SK-N-SH (cell line): ENCODE results near the gene CCDC195. TPM values are rescaled to one million over a fixed set of nuclear protein-coding genes. Genes with fewer than 3 reads are reported as not detected.

Experiments used
- CTCF ChIA-PET: fragments of 300-600, 350-600 bp; formaldehyde crosslinking; extraction: SDS; loops from one replicate; lab custom pipeline; 2021; lab: Yijun Ruan, JAX
- POLR2A ChIA-PET: fragments of 350-600 bp; sonication (Branson Sonifier 250); formaldehyde crosslinking; extraction: SDS; loops from one replicate; lab custom pipeline; 2020; ENCODE audit warnings: antibody characterized with exemption, inconsistent platforms; lab: Yijun Ruan, JAX
- DNase-seq: peaks from one replicate; pipeline ENCODE4 v3.0.0; 2012
- H2AFZ ChIP-seq: fragments of 200-600 bp; sonication (generic); 2 replicates; pipeline ENCODE4 v1.8.1; 2016; ENCODE audit warnings: antibody characterized with exemption, mild to moderate bottlenecking, low read depth
- H3F3A ChIP-seq: fragments of 200-600 bp; sonication (generic); replicated peaks from 2 replicates; pipeline ENCODE3; 2016; ENCODE audit warnings: antibody characterized with exemption, mild to moderate bottlenecking; ENCODE audit not compliant: insufficient read depth
- H3K27ac ChIP-seq, 2 experiments: fragments of 200-500 bp in 1 of 2; fragments of 200-600 bp in 1 of 2; sonication (Bioruptor generic) in 1 of 2; sonication (generic), shearing (Covaris generic) in 1 of 2; 2 replicates each; pipeline versions ENCODE4 v1.5.1 to v1.6.1; 2014 to 2016; ENCODE audit warnings: low read depth in 2 of 2, inconsistent platforms in 1 of 2, low read length in 1 of 2, mild to moderate bottlenecking in 1 of 2, mixed read lengths in 1 of 2
- H3K27me3 ChIP-seq: fragments of 200-600 bp; sonication (generic), shearing (Covaris generic); 2 replicates; pipeline ENCODE4 v1.6.1; 2016; ENCODE audit warnings: mixed run types; ENCODE audit not compliant: insufficient read depth
- H3K36me3 ChIP-seq, 2 experiments: fragments of 200-500 bp in 1 of 2; fragments of 200-600 bp in 1 of 2; sonication (Bioruptor generic) in 1 of 2; sonication (generic) in 1 of 2; replicated peaks in 1 of 2; 2 replicates each; pipeline versions ENCODE3 to v1.5.1; 2014 to 2016; ENCODE audit warnings: low read length in 1 of 2, mild to moderate bottlenecking in 1 of 2; ENCODE audit not compliant: insufficient read depth in 2 of 2, control insufficient read depth in 1 of 2
- H3K4me1 ChIP-seq, 2 experiments: fragments of 200-500 bp in 1 of 2; fragments of 200-600 bp in 1 of 2; sonication (Bioruptor generic) in 1 of 2; sonication (generic), shearing (Covaris generic) in 1 of 2; 2 replicates each; pipeline versions ENCODE4 v1.5.1 to v1.6.1; 2014 to 2016; ENCODE audit warnings: low read depth in 1 of 2, low read length in 1 of 2, mixed run types in 1 of 2; ENCODE audit not compliant: insufficient read depth in 2 of 2, control insufficient read depth in 1 of 2
- H3K4me2 ChIP-seq: fragments of 200-600 bp; sonication (generic), shearing (Covaris generic); 2 replicates; pipeline ENCODE4 v1.6.1; 2017; ENCODE audit warnings: mixed run types
- H3K4me3 ChIP-seq, 2 experiments: fragments of 200-500 bp in 1 of 2; fragments of 200-600 bp in 1 of 2; sonication (Bioruptor generic) in 1 of 2; sonication (generic), shearing (Covaris generic) in 1 of 2; 2 replicates each; pipeline versions ENCODE4 v1.5.1 to v1.8.1; 2014 to 2016; ENCODE audit warnings: low read depth in 2 of 2, inconsistent platforms in 1 of 2, low read length in 1 of 2, mild to moderate bottlenecking in 1 of 2, mixed read lengths in 1 of 2, moderate library complexity in 1 of 2
- H3K79me2 ChIP-seq: fragments of 200-600 bp; sonication (generic); 2 replicates; pipeline ENCODE4 v1.8.1; 2017; ENCODE audit warnings: mild to moderate bottlenecking; ENCODE audit not compliant: insufficient read depth
- H3K9ac ChIP-seq: fragments of 200-600 bp; sonication (generic); 2 replicates; pipeline ENCODE4 v1.6.1; 2017; ENCODE audit warnings: mixed run types
- H3K9me2 ChIP-seq: fragments of 200-600 bp; sonication (generic); 2 replicates; pipeline ENCODE4 v1.6.1; 2017; ENCODE audit warnings: mixed run types
- H3K9me3 ChIP-seq: fragments of 200-600 bp; sonication (generic); 2 replicates; pipeline ENCODE4 v1.6.1; 2017; ENCODE audit warnings: mixed run types, mild to moderate bottlenecking, moderate library complexity
- H4K20me1 ChIP-seq: fragments of 200-600 bp; sonication (generic); 2 replicates; pipeline ENCODE4 v1.6.1; 2017; ENCODE audit warnings: mild to moderate bottlenecking, mixed run types; ENCODE audit not compliant: insufficient read depth
- EZH2phosphoT487 ChIP-seq: fragments of 200-600 bp; sonication (generic); IDR thresholded peaks from 2 replicates; pipeline ENCODE4 v1.6.1; 2017; ENCODE audit warnings: low read depth, mixed run types, mild to moderate bottlenecking, antibody characterized with exemption, moderate library complexity, borderline replicate concordance
- FOXJ3 ChIP-seq: sonication (generic); formaldehyde crosslinking; IDR thresholded peaks from 2 replicates; pipeline ENCODE4 v1.5.1; 2020; ENCODE audit warnings: mild to moderate bottlenecking, missing genetic modification reagents
- FOXM1 ChIP-seq: IDR thresholded peaks from 2 replicates; pipeline ENCODE4 v1.4.0; 2012; ENCODE audit warnings: low read depth, mild to moderate bottlenecking
- JUND ChIP-seq: IDR thresholded peaks from 2 replicates; pipeline ENCODE4 v1.4.0; 2012
- MEF2A ChIP-seq: IDR thresholded peaks from 2 replicates; pipeline ENCODE4 v1.4.0; 2012; ENCODE audit warnings: low read depth, borderline replicate concordance
- NRF1 ChIP-seq: IDR thresholded peaks from 2 replicates; pipeline ENCODE4 v1.6.1; 2012; ENCODE audit warnings: low read depth, mild to moderate bottlenecking, low read length
- POLR2AphosphoS5 ChIP-seq: IDR thresholded peaks from 2 replicates; pipeline ENCODE4 v1.6.1; 2012; ENCODE audit warnings: low read depth, low read length
- RAD21 ChIP-seq: IDR thresholded peaks from 2 replicates; pipeline ENCODE4 v1.6.1; 2012; ENCODE audit warnings: mild to moderate bottlenecking, low read length
- RCOR1 ChIP-seq: fragments of 150-350 bp; IDR thresholded peaks from 2 replicates; pipeline ENCODE4 v1.6.1; 2017; ENCODE audit warnings: antibody characterized with exemption, low read length
- RFX5 ChIP-seq: IDR thresholded peaks from 2 replicates; pipeline ENCODE4 v1.6.1; 2012; ENCODE audit warnings: mild to moderate bottlenecking, improper control_type of control experiment, low read length
- SIN3A ChIP-seq: IDR thresholded peaks from 2 replicates; pipeline ENCODE4 v1.6.1; 2012; ENCODE audit warnings: low read depth, mild to moderate bottlenecking, low read length, moderate library complexity, borderline replicate concordance
- SMC3 ChIP-seq: IDR thresholded peaks from 2 replicates; pipeline ENCODE4 v1.6.1; 2012; ENCODE audit warnings: low read depth, low read length, improper control_type of control experiment
- TCF12 ChIP-seq: IDR thresholded peaks from 2 replicates; pipeline ENCODE4 v1.4.0; 2012
- WGBS: methylation state at CpG from one replicate; pipeline ENCODE4 v1.1.6; 2017; ENCODE audit warnings: low lambda C conversion rate; 5-methylcytosine and 5-hydroxymethylcytosine counted together
- polyA plus RNA-seq, 3 experiments: library from polyadenylated mRNA; depleted of rRNA; stranded (reverse); fragments of >200 nt; gene quantifications; 2 replicates each; pipeline ENCODE4 v1.2.3, GENCODE V29; 2012
- TF ChIP-seq, protein P1 (sequence below): fragments of 150-350 bp; IDR thresholded peaks from 2 replicates; pipeline ENCODE4 v1.6.1; 2016; ENCODE audit warnings: mild to moderate bottlenecking, low read depth, low read length
- TF ChIP-seq, protein P2 (sequence below): IDR thresholded peaks from 2 replicates; pipeline ENCODE4; 2012
- TF ChIP-seq, protein P3 (sequence below): IDR thresholded peaks from 2 replicates; pipeline ENCODE4 v1.6.1; 2012; ENCODE audit warnings: mild to moderate bottlenecking, low read depth, low read length, moderate library complexity

The CCDC195 gene
- polyA plus RNA-seq, 1 of the 3 experiments (the other 2 are of a cell fraction) = not detected

DNA sequence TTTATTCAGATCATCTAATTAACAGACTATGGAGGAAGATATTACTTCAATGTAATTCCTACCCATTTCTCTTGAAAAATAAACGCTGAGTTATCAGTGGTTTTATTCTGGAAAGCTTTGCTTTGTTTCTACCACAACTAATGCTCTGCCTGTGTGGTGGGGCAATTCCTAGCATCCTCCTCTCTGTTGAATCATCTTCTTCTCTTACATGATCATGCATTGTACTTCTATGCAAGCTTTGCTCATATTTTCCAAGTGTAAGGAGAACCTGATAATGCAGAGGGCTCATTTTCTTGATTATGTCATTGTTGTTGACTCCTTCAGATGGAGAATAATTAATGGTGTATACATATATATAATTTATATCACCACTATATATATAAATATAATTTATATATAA, 46.7 kb downstream of the CCDC195 start:
- Histone ChIP-seq H4K20me1 (no peaks in the 10 kb centered on the region), H3K79me2 (no peaks in the 10 kb centered on the region), H3K9me2 (no peaks in the 10 kb centered on the region), H3K4me2 (no peak overlapping the region), H3K9me3 (no peaks in the 10 kb centered on the region), H3K36me3 (no peaks in the 10 kb centered on the region), H3K9ac (no peak overlapping the region), H3K4me1 (no peaks in the 10 kb centered on the region; a peak in 1 of 4 replicates), H3K27ac (no peak overlapping the region), H3F3A (no peaks in the 10 kb centered on the region), H3K4me3 (no peak overlapping the region), H2AFZ (0 out of 2 replicates have a peak overlapping the region, but pooled peaks have one; percentile 35), H3K27me3 (no peaks in the 10 kb centered on the region)
- ChIA-PET CTCF (no interaction called here), POLR2A (no interaction called here)
- no peak for DNase-seq
- 57% methylated on average over 1 of the region's 1 CpG for WGBS
- TF ChIP-seq, protein P1, sequence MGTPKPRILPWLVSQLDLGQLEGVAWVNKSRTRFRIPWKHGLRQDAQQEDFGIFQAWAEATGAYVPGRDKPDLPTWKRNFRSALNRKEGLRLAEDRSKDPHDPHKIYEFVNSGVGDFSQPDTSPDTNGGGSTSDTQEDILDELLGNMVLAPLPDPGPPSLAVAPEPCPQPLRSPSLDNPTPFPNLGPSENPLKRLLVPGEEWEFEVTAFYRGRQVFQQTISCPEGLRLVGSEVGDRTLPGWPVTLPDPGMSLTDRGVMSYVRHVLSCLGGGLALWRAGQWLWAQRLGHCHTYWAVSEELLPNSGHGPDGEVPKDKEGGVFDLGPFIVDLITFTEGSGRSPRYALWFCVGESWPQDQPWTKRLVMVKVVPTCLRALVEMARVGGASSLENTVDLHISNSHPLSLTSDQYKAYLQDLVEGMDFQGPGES = no peak
- TF ChIP-seq RCOR1 (no peak), EZH2phosphoT487 (no peak), RFX5 (no peak), SMC3 (no peak), JUND (no peak), FOXM1 (no peak), SIN3A (no peak), MEF2A (no peak), RAD21 (no peak), FOXJ3 (CRISPR knock-in tag) (no peak), POLR2AphosphoS5 (no peak), TCF12 (no peak), NRF1 (no peak)
- TF ChIP-seq, protein P2, sequence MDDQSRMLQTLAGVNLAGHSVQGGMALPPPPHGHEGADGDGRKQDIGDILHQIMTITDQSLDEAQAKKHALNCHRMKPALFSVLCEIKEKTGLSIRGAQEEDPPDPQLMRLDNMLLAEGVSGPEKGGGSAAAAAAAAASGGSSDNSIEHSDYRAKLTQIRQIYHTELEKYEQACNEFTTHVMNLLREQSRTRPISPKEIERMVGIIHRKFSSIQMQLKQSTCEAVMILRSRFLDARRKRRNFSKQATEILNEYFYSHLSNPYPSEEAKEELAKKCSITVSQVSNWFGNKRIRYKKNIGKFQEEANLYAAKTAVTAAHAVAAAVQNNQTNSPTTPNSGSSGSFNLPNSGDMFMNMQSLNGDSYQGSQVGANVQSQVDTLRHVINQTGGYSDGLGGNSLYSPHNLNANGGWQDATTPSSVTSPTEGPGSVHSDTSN = no peak
- TF ChIP-seq, protein P3, sequence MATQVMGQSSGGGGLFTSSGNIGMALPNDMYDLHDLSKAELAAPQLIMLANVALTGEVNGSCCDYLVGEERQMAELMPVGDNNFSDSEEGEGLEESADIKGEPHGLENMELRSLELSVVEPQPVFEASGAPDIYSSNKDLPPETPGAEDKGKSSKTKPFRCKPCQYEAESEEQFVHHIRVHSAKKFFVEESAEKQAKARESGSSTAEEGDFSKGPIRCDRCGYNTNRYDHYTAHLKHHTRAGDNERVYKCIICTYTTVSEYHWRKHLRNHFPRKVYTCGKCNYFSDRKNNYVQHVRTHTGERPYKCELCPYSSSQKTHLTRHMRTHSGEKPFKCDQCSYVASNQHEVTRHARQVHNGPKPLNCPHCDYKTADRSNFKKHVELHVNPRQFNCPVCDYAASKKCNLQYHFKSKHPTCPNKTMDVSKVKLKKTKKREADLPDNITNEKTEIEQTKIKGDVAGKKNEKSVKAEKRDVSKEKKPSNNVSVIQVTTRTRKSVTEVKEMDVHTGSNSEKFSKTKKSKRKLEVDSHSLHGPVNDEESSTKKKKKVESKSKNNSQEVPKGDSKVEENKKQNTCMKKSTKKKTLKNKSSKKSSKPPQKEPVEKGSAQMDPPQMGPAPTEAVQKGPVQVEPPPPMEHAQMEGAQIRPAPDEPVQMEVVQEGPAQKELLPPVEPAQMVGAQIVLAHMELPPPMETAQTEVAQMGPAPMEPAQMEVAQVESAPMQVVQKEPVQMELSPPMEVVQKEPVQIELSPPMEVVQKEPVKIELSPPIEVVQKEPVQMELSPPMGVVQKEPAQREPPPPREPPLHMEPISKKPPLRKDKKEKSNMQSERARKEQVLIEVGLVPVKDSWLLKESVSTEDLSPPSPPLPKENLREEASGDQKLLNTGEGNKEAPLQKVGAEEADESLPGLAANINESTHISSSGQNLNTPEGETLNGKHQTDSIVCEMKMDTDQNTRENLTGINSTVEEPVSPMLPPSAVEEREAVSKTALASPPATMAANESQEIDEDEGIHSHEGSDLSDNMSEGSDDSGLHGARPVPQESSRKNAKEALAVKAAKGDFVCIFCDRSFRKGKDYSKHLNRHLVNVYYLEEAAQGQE = no peak
